ENCODE results near the gene MYO1D.

MYO1D gene

GRCh38 chr17:32629563-32630190 is 247.2 kb downstream of the MYO1D start:
- Histone ChIP-seq H3K9me3 (no peaks in the 10 kb centered on the region), H3K36me3 (peaks cover 0 to 13% (median 0%) of the 10 kb centered on the region in 3 donors), H3K27ac (peak overlapping the region in 1 of 2 donors; percentile 30), H3K27me3 (no peaks in the 10 kb centered on the region), H3K4me1 (peaks cover 0 to 32% (median 4%) of the 10 kb centered on the region in 4 donors), H3K4me3 (no peak overlapping the region)
- intact Hi-C loops (cut with DNase I; ENCODE audit: low total_unique reads): no loop called here
- no peak for DNase-seq
- TF ChIP-seq CTCF (IDR thresholded peaks at IDR 0.05): no peak

GRCh38 chr17:32628271-32629044 is 248.5 kb downstream of the MYO1D start:
- intact Hi-C loops (cut with DNase I; ENCODE audit: low total_unique reads): no loop called here
- peak overlapping the region in 1 of 2 donors; percentile 30 for H3K27ac ChIP-seq
- no peaks in the 10 kb centered on the region for H3K9me3 ChIP-seq
- H3K4me1 ChIP-seq: peaks cover 0 to 32% (median 4%) of the 10 kb centered on the region in 4 donors
- H3K4me3 ChIP-seq: no peak overlapping the region
- TF ChIP-seq CTCF (IDR thresholded peaks at IDR 0.05): no peak
- no peaks in the 10 kb centered on the region for H3K27me3 ChIP-seq
- H3K36me3 ChIP-seq: peaks cover 0 to 13% (median 0%) of the 10 kb centered on the region in 3 donors
- DNase-seq: no peak

GRCh38 chr17:32627239-32627996 is 249.5 kb downstream of the MYO1D start:
- Histone ChIP-seq H3K27ac (no peak overlapping the region), H3K4me3 (no peak overlapping the region), H3K36me3 (peaks cover 0 to 13% (median 0%) of the 10 kb centered on the region in 3 donors), H3K4me1 (peaks cover 0 to 32% (median 4%) of the 10 kb centered on the region in 4 donors), H3K27me3 (no peaks in the 10 kb centered on the region), H3K9me3 (no peaks in the 10 kb centered on the region)
- no peak for TF ChIP-seq CTCF (IDR thresholded peaks at IDR 0.05)
- no peak for DNase-seq
- intact Hi-C loops (cut with DNase I; ENCODE audit: low total_unique reads): no loop called here

GRCh38 chr17:32626379-32626791 is 250.5 kb downstream of the MYO1D start:
- no peak for DNase-seq
- H3K27ac ChIP-seq: no peak overlapping the region
- H3K4me1 ChIP-seq: peaks cover 0 to 27% (median 4%) of the 10 kb centered on the region in 4 donors
- no peaks in the 10 kb centered on the region for H3K27me3 ChIP-seq
- H3K9me3 ChIP-seq: no peaks in the 10 kb centered on the region
- intact Hi-C loops (cut with DNase I; ENCODE audit: low total_unique reads): no loop called here
- no peak overlapping the region for H3K4me3 ChIP-seq
- no peak for TF ChIP-seq CTCF (IDR thresholded peaks at IDR 0.05)
- H3K36me3 ChIP-seq: peaks cover 0 to 13% (median 0%) of the 10 kb centered on the region in 3 donors

GRCh38 chr17:32625971-32626370 is 251.0 kb downstream of the MYO1D start:
- no peak for DNase-seq
- intact Hi-C loops (cut with DNase I; ENCODE audit: low total_unique reads): no loop called here
- H3K4me1 ChIP-seq: peaks cover 0 to 27% (median 4%) of the 10 kb centered on the region in 4 donors

More at GRCh38 chr17:32625971-32626370, 251.0 kb downstream of the MYO1D start:
- no peak overlapping the region for H3K27ac ChIP-seq
- H3K9me3 ChIP-seq: no peaks in the 10 kb centered on the region
- H3K36me3 ChIP-seq: peaks cover 0 to 13% (median 0%) of the 10 kb centered on the region in 3 donors
- no peaks in the 10 kb centered on the region for H3K27me3 ChIP-seq
- no peak for TF ChIP-seq CTCF (IDR thresholded peaks at IDR 0.05)
- no peak overlapping the region for H3K4me3 ChIP-seq

Measured in tibial artery (tissue), 4 donors.